Mesenchymal stem cell (in vitro differentiated cells and primary cell): ENCODE results near the gene HOGA1.

ENCODE experiments used
- DNase-seq: peaks from one replicate; pipeline ENCODE4 v3.0.0-alpha.2; 2013
- H2AFZ ChIP-seq: one replicate; pipeline ENCODE4 v1.6.1; 2013; ENCODE audit warnings: low read depth, mild to moderate bottlenecking, control low read depth, inconsistent platforms, low read length, moderate library complexity
- H2AK5ac ChIP-seq: 2 replicates; pipeline ENCODE4 v1.6.1; 2013; ENCODE audit warnings: low read length, moderate library complexity, mild to moderate bottlenecking, inconsistent platforms; ENCODE audit not compliant: severe bottlenecking
- H2BK120ac ChIP-seq: one replicate; pipeline ENCODE4 v1.6.1; 2013; ENCODE audit warnings: low read depth, mild to moderate bottlenecking, inconsistent platforms, low read length, moderate library complexity
- H2BK12ac ChIP-seq, 2 experiments: one replicate each; pipeline ENCODE4 v1.6.1; 2013; ENCODE audit warnings: inconsistent platforms in 2 of 2, low read length in 2 of 2, mild to moderate bottlenecking in 2 of 2, moderate library complexity in 2 of 2, control low read depth in 1 of 2
- H2BK15ac ChIP-seq: one replicate; pipeline ENCODE4 v1.6.1; 2013; ENCODE audit warnings: mild to moderate bottlenecking, low read depth, inconsistent platforms; ENCODE audit not compliant: poor library complexity, severe bottlenecking
- H2BK5ac ChIP-seq: 2 replicates; pipeline ENCODE4 v1.6.1; 2013; ENCODE audit warnings: low read depth, mild to moderate bottlenecking, low read length, control low read depth, inconsistent platforms; ENCODE audit not compliant: poor library complexity, severe bottlenecking
- H3K14ac ChIP-seq, 2 experiments: one replicate each; pipeline ENCODE4 v1.6.1; 2013; ENCODE audit warnings: inconsistent platforms in 2 of 2, low read length in 2 of 2, control low read depth in 1 of 2, mild to moderate bottlenecking in 1 of 2, moderate library complexity in 1 of 2
- H3K18ac ChIP-seq, 2 experiments: one replicate each; pipeline ENCODE4 v1.6.1; 2013; ENCODE audit warnings: inconsistent platforms in 2 of 2, low read length in 2 of 2, control low read depth in 1 of 2, low read depth in 1 of 2, mild to moderate bottlenecking in 1 of 2
- H3K23ac ChIP-seq, 2 experiments: one replicate each; pipeline ENCODE4 v1.6.1; 2013; ENCODE audit warnings: inconsistent platforms in 2 of 2, low read length in 2 of 2, mild to moderate bottlenecking in 2 of 2, moderate library complexity in 2 of 2, control low read depth in 1 of 2
- H3K27ac ChIP-seq: 2 replicates; pipeline ENCODE4 v1.5.1; 2013; ENCODE audit warnings: mild to moderate bottlenecking, moderate library complexity, low read length, control low read depth, inconsistent platforms; ENCODE audit not compliant: poor library complexity, severe bottlenecking
- H3K27me3 ChIP-seq, 2 experiments: 2 replicates each; pipeline versions ENCODE4 v1.6.1 to v1.7.0; 2013; ENCODE audit warnings: low read length in 2 of 2, mild to moderate bottlenecking in 2 of 2, moderate library complexity in 2 of 2, control low read depth in 1 of 2, inconsistent platforms in 1 of 2; ENCODE audit not compliant: control insufficient read depth in 1 of 2, insufficient read depth in 1 of 2
- H3K36me3 ChIP-seq, 2 experiments: 2 replicates each; pipeline versions ENCODE4 v1.6.1 to v1.7.0; 2013; ENCODE audit warnings: low read length in 2 of 2, control low read depth in 1 of 2, inconsistent platforms in 1 of 2, low read depth in 1 of 2, mild to moderate bottlenecking in 1 of 2; ENCODE audit not compliant: insufficient read depth in 2 of 2, control insufficient read depth in 1 of 2
- H3K4ac ChIP-seq, 2 experiments: one replicate each; pipeline ENCODE4 v1.6.1; 2013; ENCODE audit warnings: inconsistent platforms in 2 of 2, low read length in 2 of 2, mild to moderate bottlenecking in 2 of 2, moderate library complexity in 2 of 2, control low read depth in 1 of 2, low read depth in 1 of 2
- H3K4me1 ChIP-seq: 2 replicates; pipeline ENCODE4 v1.6.1; 2013; ENCODE audit warnings: low read depth, low read length, control low read depth; ENCODE audit not compliant: control insufficient read depth, insufficient read depth
- H3K4me2 ChIP-seq: 2 replicates; pipeline ENCODE4 v1.6.1; 2013; ENCODE audit warnings: low read length, mild to moderate bottlenecking, inconsistent platforms; ENCODE audit not compliant: poor library complexity, severe bottlenecking
- H3K4me3 ChIP-seq, 2 experiments: 2 replicates each; pipeline versions ENCODE4 v1.5.1 to v1.7.0; 2013; ENCODE audit warnings: low read length in 2 of 2, mild to moderate bottlenecking in 2 of 2, control low read depth in 1 of 2, low read depth in 1 of 2; ENCODE audit not compliant: insufficient read depth in 1 of 2
- H3K79me1 ChIP-seq: replicated peaks from 2 replicates; pipeline ENCODE4 v1.6.1; 2013; ENCODE audit warnings: mild to moderate bottlenecking, control low read depth, low read length, inconsistent platforms; ENCODE audit not compliant: poor library complexity, severe bottlenecking
- H3K9ac ChIP-seq: 2 replicates; pipeline ENCODE4 v1.7.0; 2013; ENCODE audit warnings: mild to moderate bottlenecking, low read length, moderate library complexity
- H3K9me3 ChIP-seq: 2 replicates; pipeline ENCODE4 v1.7.0; 2013; ENCODE audit warnings: mild to moderate bottlenecking, low read length; ENCODE audit not compliant: control insufficient read depth
- H4K8ac ChIP-seq: one replicate; pipeline ENCODE4 v1.6.1; 2013; ENCODE audit warnings: inconsistent platforms, mild to moderate bottlenecking, low read length, moderate library complexity
- H4K91ac ChIP-seq: one replicate; pipeline ENCODE4 v1.6.1; 2013; ENCODE audit warnings: mild to moderate bottlenecking, low read length, inconsistent platforms
- WGBS: methylation state at CpG from one replicate; pipeline ENCODE4 v1.1.7; 2013; ENCODE audit warnings: mixed read lengths; 5-methylcytosine and 5-hydroxymethylcytosine counted together

The HOGA1 gene

GRCh38 chr10:97587183-97587582 lies 3.0 kb downstream of the HOGA1 start:
- no peaks in the 10 kb centered on the region for H3K9me3 ChIP-seq
- no peak overlapping the region for H3K4ac ChIP-seq
- H3K9ac ChIP-seq = no peak overlapping the region
- no peak overlapping the region for H4K8ac ChIP-seq
- H3K4me3 ChIP-seq = no peak overlapping the region
- H2AK5ac ChIP-seq = peak overlapping the region; percentile 5
- peak overlapping the region; percentile 32 for H2AFZ ChIP-seq
- peaks cover 12% of the 10 kb centered on the region for H3K79me1 ChIP-seq
- no peak overlapping the region for H4K91ac ChIP-seq
- H3K14ac ChIP-seq = no peak overlapping the region
- no peak overlapping the region for H2BK5ac ChIP-seq
- peaks cover 48% of the 10 kb centered on the region for H3K4me1 ChIP-seq
- H3K36me3 ChIP-seq = peaks cover 0 to 14% of the 10 kb centered on the region in 2 experiments
- H3K23ac ChIP-seq = no peak overlapping the region
- H2BK12ac ChIP-seq = no peak overlapping the region
- no peak overlapping the region for H3K18ac ChIP-seq
- DNase-seq = no peak
- no peak overlapping the region for H3K27ac ChIP-seq
- no peak overlapping the region for H2BK15ac ChIP-seq
- no peak overlapping the region for H3K4me2 ChIP-seq
- 80% methylated on average over 2 of the region's 2 CpGs for WGBS
- no peaks in the 10 kb centered on the region for H3K27me3 ChIP-seq
- no peak overlapping the region for H2BK120ac ChIP-seq

- Histone ChIP-seq H3K18ac (no peak within 1 kb of the TSS), H3K4ac (no peak within 1 kb of the TSS), H3K36me3 (peaks cover 0 to 8% of the 10 kb centered on the region in 2 experiments), H2BK120ac (no peak within 1 kb of the TSS), H2BK12ac (no peak within 1 kb of the TSS), H3K4me1 (peaks cover 40% of the 10 kb centered on the region), H3K4me2 (no peak within 1 kb of the TSS), H3K27ac (no peak within 1 kb of the TSS), H2AK5ac (peak within 1 kb of the TSS; percentile 76), H3K79me1 (peaks cover 12% of the 10 kb centered on the region), H3K23ac (no peak within 1 kb of the TSS), H4K91ac (no peak within 1 kb of the TSS), H3K4me3 (no peak within 1 kb of the TSS), H3K14ac (no peak within 1 kb of the TSS), H3K9ac (no peak within 1 kb of the TSS), H3K27me3 (no peaks in the 10 kb centered on the region), H2BK5ac (no peak within 1 kb of the TSS), H4K8ac (no peak within 1 kb of the TSS), H3K9me3 (no peaks in the 10 kb centered on the region), H2BK15ac (no peak within 1 kb of the TSS), H2AFZ (no peak within 1 kb of the TSS)
- no peak for DNase-seq
- WGBS = 91% methylated on average over 1 of the region's 3 CpGs
Observed at GRCh38 chr10:97589479-97589878, 5.3 kb downstream of the HOGA1 start, which contains the start of gene C10orf62. C10orf62 (plus strand) TSS chr10:97589721; CDS start chr10:97589898, 177 bp downstream.

- Histone ChIP-seq H3K18ac (no peak overlapping the region), H3K4me3 (no peak overlapping the region), H2AK5ac (peak overlapping the region; percentile 21), H2AFZ (no peak overlapping the region), H4K8ac (no peak overlapping the region), H3K79me1 (peaks cover 11% of the 10 kb centered on the region), H2BK12ac (no peak overlapping the region), H3K23ac (no peak overlapping the region), H2BK5ac (no peak overlapping the region), H3K27me3 (no peaks in the 10 kb centered on the region), H3K4ac (no peak overlapping the region), H3K4me1 (peaks cover 33% of the 10 kb centered on the region), H3K9ac (no peak overlapping the region), H3K27ac (no peak overlapping the region), H3K9me3 (no peaks in the 10 kb centered on the region), H3K4me2 (no peak overlapping the region), H2BK120ac (no peak overlapping the region), H3K14ac (no peak overlapping the region), H2BK15ac (no peak overlapping the region), H3K36me3 (peaks cover 0 to 8% of the 10 kb centered on the region in 2 experiments), H4K91ac (no peak overlapping the region)
- WGBS = 94% methylated on average over 15 of the region's 15 CpGs
- DNase-seq = no peak
Observed at GRCh38 chr10:97590082-97590747, 6.0 kb downstream of the HOGA1 start.

GRCh38 chr10:97590748-97591495 lies 6.7 kb downstream of the HOGA1 start:
- H3K27me3 ChIP-seq = no peaks in the 10 kb centered on the region
- WGBS = 89% methylated on average over 3 of the region's 5 CpGs

More at GRCh38 chr10:97590748-97591495, 6.7 kb downstream of the HOGA1 start:
- Histone ChIP-seq H3K14ac (no peak overlapping the region), H3K23ac (no peak overlapping the region), H3K79me1 (peaks cover 11% of the 10 kb centered on the region), H3K4me2 (no peak overlapping the region), H4K91ac (no peak overlapping the region), H2BK120ac (no peak overlapping the region), H3K27ac (no peak overlapping the region), H3K18ac (no peak overlapping the region), H2AFZ (no peak overlapping the region), H2BK5ac (no peak overlapping the region), H2BK12ac (no peak overlapping the region), H3K36me3 (peaks cover 0 to 8% of the 10 kb centered on the region in 2 experiments), H3K4me1 (peaks cover 30% of the 10 kb centered on the region), H3K4me3 (no peak overlapping the region), H2BK15ac (no peak overlapping the region), H3K9ac (no peak overlapping the region), H2AK5ac (peak overlapping the region; percentile 74), H3K9me3 (no peaks in the 10 kb centered on the region), H3K4ac (no peak overlapping the region), H4K8ac (no peak overlapping the region)
- no peak for DNase-seq
